GM12865 (cell line): ENCODE results near the gene ERFE.
"Not testable (repeated sequence)": the region's sequence is repeated elsewhere in the genome, so short reads cannot be mapped to it uniquely, and the experiment has no call there.

Experiments used
- DNase-seq: peaks from one replicate; pipeline ENCODE4 v3.0.0; 2010; ENCODE audit warnings: low read depth
- H3K4me3 ChIP-seq: 2 replicates; pipeline ENCODE4 v1.5.1; 2011; ENCODE audit warnings: mild to moderate bottlenecking, low read depth, low read length, control low read depth
- CTCF ChIP-seq: IDR thresholded peaks from 2 replicates; pipeline ENCODE4 v1.5.1; 2011; ENCODE audit warnings: low read length, control low read depth, low read depth, inconsistent platforms; ENCODE audit not compliant: insufficient read depth; ENCODE audit errors: missing control alignments

Gene ERFE

DNA sequence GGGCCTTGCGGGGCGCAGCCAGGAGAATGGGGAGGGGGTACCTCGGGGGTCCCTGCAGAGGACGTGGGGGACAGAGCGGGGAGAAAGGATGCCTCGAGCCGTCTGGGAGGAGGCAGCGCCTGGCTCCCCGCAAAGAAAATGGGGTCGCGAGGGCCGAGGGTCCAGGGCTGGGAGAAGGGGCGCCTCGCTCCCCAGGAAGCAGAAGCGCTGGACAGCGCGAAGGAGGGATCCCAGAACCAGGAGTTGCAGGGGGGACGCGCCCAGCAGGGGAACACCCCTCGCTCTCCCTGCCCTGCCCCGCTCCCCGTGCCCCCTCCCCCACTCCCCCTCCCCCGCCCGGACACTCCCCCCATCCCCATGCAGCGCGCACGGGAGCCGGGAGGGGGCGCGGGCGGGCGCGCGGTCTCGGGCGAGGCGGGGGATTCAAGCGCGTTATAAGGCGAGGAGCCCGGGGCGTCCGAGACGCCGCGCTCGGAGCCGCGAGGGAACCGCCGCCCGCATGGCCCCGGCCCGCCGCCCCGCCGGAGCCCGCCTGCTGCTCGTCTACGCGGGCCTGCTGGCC is at the start of gene ERFE:
TSS of gene ERFE (plus strand) at position 462 of the 562 bp plus-strand sequence. CDS start at position 500, 38 bp downstream.
- H3K4me3 ChIP-seq: no peak within 1 kb of the TSS
- TF ChIP-seq CTCF: peak; percentile 29
- peak; percentile 40 for DNase-seq

- no peak for TF ChIP-seq CTCF
- DNase-seq: no peak
- H3K4me3 ChIP-seq: no peak overlapping the region
Observed at GRCh38 chr2:238113611-238114010, 45.2 kb upstream of the ERFE start.

- DNase-seq: no peak
- no peak overlapping the region for H3K4me3 ChIP-seq
- no peak for TF ChIP-seq CTCF
Observed at GRCh38 chr2:238114331-238114841, 44.4 kb upstream of the ERFE start.

GRCh38 chr2:238114851-238115660 is 43.7 kb upstream of the ERFE start:
- no peak for DNase-seq
- TF ChIP-seq CTCF: no peak
- no peak overlapping the region for H3K4me3 ChIP-seq

GRCh38 chr2:238115709-238116108 is 43.1 kb upstream of the ERFE start:
- not testable (repeated sequence) for H3K4me3 ChIP-seq, DNase-seq

DNA sequence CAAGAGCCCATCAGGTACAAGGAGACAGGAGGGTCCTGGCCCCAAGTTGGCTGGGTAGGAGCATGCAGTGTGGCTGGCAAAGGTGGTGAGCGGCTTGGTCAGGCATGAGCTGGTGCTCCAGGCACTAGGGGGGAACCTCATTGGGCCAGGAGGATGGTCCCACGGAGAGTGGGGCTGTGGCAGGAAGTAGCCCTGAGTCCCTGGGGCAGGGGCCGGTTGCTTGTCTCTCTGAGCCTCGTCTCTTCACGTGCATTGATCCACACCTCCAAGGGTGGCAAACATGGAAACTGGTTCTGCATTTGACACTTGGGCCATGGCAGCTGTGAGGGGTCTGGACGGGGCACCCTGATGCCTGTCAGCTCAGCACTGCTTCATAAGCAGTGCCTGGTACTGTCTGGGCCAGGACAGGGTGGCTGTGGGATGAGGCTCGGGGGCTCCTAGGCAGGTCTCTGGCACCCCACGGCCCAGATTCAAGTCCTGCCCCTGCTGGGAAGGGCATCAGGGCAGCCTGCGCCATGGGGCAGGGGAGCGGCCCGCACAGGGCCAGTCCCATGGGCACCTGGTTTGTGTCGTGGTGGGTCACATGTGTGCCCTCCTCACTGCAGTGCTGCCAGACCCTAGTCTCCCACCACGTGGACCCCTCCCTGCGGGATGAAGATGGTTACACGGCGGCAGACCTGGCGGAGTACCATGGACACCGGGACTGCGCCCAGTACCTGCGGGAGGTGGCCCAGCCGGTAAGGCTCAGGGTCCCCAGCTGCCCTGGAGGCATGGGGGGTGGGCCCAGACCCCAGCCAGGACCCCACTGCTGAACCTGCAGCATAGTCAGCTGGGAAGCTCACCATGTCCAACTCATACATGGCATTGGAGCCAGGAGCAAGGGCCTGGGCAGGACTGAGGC is 42.2 kb upstream of the ERFE start:
- no peak overlapping the region for H3K4me3 ChIP-seq
- DNase-seq: no peak
- no peak for TF ChIP-seq CTCF
